NCI-H82 (cell line): ENCODE results near the gene SSR2.
"Not testable (repeated sequence)": the region's sequence is repeated elsewhere in the genome, so short reads cannot be mapped to it uniquely, and the experiment has no call there.

Experiments
- DNase-seq: peaks from one replicate; lab custom pipeline; 2025; lab: John Stamatoyannopoulos, UW

SSR2 gene

GRCh38 chr1:156048663-156049258 is 28.0 kb upstream of the SSR2 start:
- DNase-seq = no peak

- DNase-seq = no peak
These were observed 24.3 kb upstream of the SSR2 start for GRCh38 chr1:156045076-156045475.

GRCh38 chr1:156042828-156043227 is 22.1 kb upstream of the SSR2 start:
- no peak for DNase-seq

- DNase-seq = not testable (repeated sequence)
These were observed 14.2 kb upstream of the SSR2 start for GRCh38 chr1:156034991-156035390.

- DNase-seq = no peak
These were observed 12.3 kb upstream of the SSR2 start for GRCh38 chr1:156033011-156033410.

- DNase-seq = no peak
These were observed 5.8 kb upstream of the SSR2 start for GRCh38 chr1:156026588-156026987.

GRCh38 chr1:156025876-156026275 is 5.1 kb upstream of the SSR2 start:
- peak; percentile 85 for DNase-seq

- no peak for DNase-seq
These were observed 4.0 kb upstream of the SSR2 start for GRCh38 chr1:156024801-156025200.

- DNase-seq = no peak
These were observed 1.2 kb upstream of the SSR2 start for GRCh38 chr1:156021954-156022353.

- DNase-seq = no peak
These were observed 310 bp upstream of the SSR2 start for GRCh38 chr1:156021093-156021428.

- no peak for DNase-seq
These were observed 832 bp downstream of the SSR2 start for GRCh38 chr1:156019946-156020292.

- DNase-seq = no peak
These were observed 5.9 kb downstream of the SSR2 start for GRCh38 chr1:156014829-156015228.

- no peak for DNase-seq
These were observed 8.5 kb downstream of the SSR2 start for GRCh38 chr1:156012051-156012817.

- DNase-seq = no peak
These were observed 11.3 kb downstream of the SSR2 start for GRCh38 chr1:156009404-156009803.

- no peak for DNase-seq
These were observed 13.9 kb downstream of the SSR2 start for GRCh38 chr1:156006666-156007376.

GRCh38 chr1:156004843-156005584 is 15.7 kb downstream of the SSR2 start:
- DNase-seq = peak; percentile 31

GRCh38 chr1:156003923-156004188 is 16.9 kb downstream of the SSR2 start:
- DNase-seq = no peak

- DNase-seq = no peak
These were observed 18.4 kb downstream of the SSR2 start for GRCh38 chr1:156002188-156002911.

- DNase-seq = no peak
These were observed 19.0 kb downstream of the SSR2 start for GRCh38 chr1:156001662-156002171.

- no peak for DNase-seq
These were observed 19.6 kb downstream of the SSR2 start for GRCh38 chr1:156001021-156001661.

GRCh38 chr1:155999964-156000363 is 20.8 kb downstream of the SSR2 start:
- DNase-seq = no peak

- DNase-seq = peak; percentile 27
These were observed 24.6 kb downstream of the SSR2 start for GRCh38 chr1:155996166-155996565.
